Measurements from ENCODE around the gene SLC7A5. TPM values are rescaled to one million over a fixed set of nuclear protein-coding genes. Genes with fewer than 3 reads are reported as not detected.
"Not testable (repeated sequence)": the region's sequence is repeated elsewhere in the genome, so short reads cannot be mapped to it uniquely, and the experiment has no call there.

Gene SLC7A5
- polyA plus RNA-seq, 3 donors = 1.9 to 28.2 (median 3.4) TPM

DNA sequence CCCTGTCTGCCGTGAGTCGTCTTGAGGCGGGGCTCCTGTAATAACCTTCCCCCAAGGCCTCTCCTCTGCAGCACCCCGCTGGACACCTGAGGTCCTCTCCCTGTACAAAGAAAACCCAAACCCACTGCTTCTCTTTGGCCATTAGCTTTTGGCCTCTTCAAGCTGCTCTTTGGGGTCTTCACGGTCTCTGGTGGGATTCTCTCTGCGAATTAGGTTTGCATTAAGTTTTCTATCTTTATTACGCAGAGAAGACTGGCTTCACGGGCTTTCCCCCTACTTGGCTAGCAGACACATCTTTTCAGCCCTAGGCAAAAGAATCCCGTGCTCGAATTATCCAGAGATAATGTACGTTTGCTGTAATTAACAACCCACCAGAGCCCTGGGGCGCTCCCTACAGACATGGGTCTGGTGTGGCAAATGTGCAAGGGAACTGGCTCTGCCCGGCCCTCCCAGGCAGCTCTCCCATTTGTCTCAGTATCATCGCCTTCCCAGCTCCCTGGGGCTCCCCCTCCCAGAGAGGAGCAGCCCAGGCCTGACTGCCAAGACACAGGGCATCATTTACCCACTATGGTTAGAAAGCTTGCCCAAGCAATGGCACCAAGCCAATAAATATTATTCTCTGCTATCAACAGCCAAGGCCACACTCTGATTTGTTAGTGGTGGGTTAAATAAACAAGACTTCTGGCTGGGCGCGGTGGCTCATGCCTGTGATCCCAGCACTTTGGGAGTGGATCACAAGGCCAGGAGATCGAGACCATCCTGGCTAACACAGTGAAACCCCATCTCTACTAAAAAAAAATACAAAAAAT, 78.8 kb downstream of the SLC7A5 start:
- H3K27ac ChIP-seq (ENCODE audit: low read depth, low read length) = no peak overlapping the region
- 72 to 79% (median 79%) methylated on average over 17 of the region's 17 CpGs for WGBS, 3 donors

DNA sequence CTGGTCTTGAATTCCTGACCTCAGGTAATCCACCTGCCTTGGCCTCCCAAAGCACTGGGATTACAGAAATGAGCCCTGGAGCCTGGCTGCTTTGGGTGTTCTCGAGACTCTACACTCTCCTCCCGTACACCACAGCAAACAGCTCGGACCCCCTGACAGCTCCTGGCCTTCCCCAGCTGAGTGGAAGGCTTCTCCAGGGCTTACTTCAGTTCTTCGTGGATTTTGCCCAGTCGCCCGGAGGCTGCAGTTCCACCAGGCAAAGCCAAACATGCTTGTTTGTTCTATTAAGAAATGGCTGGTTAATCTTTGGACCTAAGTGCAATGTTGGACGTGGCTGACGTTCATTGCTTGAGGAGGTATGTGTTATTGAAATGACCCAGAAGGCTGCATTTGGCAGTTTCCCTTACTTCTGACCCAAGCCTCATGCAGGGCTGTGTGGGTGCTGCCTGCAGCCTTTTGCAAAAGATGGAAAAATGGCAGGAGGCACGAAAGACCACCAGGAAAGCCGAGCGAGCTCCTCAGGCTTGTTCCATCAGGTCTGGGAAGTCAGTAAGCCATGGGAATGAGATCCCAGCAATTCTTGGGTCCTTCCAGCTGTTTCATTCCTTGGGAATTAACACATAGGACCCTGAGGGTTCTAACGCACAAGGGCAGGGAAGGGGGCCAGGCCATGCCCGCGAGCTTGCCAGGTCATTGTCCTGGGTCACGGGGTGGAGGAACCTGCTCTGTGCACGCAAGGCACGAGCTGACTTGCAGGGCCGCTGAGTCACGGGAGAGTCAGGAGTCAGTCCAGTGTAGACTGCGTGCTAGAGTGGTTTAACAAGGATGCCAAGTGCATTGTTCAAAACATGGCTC, 79.6 kb downstream of the SLC7A5 start:
- H3K27ac ChIP-seq (ENCODE audit: low read depth, low read length) = no peak overlapping the region

DNA sequence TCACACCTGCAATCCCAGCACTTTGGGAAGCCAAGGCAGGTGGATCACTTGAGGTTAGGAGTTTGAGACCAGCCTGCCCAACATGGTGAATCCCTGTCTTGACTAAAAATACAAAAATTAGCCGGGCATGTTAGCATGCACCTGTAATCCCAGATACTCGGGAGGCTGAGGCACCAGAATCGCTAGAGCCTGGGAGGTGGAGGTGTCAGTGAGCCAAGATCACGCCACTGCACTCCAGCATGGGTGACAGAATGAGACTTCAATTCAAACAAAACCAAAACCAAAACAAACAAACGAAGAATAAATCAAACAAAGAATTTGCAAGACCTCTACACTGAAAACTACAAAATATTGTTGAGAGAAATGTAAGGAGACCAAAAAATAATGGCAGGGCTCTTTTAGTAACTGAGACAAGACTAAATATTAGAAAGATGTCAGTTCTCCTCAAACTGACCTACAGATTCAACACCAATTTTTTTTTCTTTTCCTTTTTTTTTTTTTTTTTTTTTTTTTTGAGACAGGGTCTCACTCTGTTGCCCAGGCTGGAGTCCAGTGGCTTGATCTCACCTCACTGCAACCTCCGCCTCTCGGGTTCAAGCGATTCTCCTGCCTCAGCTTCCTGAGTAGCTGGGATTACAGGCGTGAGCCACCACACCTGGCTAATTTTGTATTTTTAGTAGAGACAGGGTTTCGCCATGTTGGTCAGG, 80.4 kb downstream of the SLC7A5 start:
- WGBS, 3 donors = 92 to 93% (median 92%) methylated on average over 10 of the region's 10 CpGs
- H3K27ac ChIP-seq (ENCODE audit: low read depth, low read length) = not testable (repeated sequence)

More for the DNA sequence above, 79.6 kb downstream of the SLC7A5 start:
- WGBS, 3 donors = 82 to 87% (median 86%) methylated on average over 20 of the region's 20 CpGs

DNA sequence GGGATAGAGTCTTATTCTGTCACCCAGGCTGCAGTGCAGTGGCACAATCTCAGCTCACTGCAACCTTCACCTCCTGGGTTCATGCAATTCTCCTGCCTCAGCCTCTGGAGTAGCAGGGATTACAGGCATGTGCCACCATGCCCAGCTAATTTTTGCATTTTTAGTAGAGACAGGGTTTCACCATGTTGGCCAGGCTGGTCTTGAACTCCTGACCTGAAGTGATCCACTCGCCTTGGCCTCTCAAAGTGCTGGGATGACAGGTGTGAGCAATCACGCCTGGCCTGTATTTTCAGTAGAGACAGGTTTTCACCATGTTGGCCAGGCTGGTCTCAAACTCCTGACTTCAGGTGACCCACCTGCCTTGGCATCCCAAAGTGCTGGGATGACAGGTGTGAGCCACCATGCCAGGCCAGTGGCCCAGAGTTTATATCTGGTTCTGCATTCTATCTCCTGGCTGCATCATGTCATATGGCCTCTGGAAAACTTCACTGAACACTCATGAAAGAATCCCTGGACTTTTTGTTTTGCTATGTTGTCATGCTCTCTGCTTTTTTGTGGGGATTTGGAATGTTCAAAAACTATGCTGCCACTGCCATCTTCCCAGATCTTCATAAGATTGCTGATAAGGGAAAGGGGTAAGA, 81.7 kb downstream of the SLC7A5 start:
- H3K27ac ChIP-seq (ENCODE audit: low read depth, low read length) = not testable (repeated sequence)
- WGBS, 3 donors = 85 to 92% (median 86%) methylated on average over 2 of the region's 2 CpGs

DNA sequence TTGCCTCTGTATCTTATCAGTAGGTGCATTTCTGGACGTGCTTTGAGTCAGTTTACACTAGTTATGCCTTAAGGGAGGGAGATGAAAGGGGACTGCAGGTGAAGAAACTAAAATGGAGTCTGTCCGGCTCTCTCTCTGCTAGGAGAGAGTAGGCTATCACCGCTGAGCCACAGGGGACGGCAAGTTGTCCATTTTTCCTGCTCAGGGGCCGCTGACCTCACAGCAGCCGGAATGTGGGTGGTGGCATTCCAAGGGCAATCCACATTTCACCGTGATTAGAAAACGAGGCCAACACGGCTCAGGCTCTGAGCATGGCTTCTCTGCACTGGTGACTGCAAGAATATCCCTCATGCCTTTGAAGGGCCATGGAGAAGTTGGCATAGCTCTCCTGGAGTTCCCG, 84.5 kb downstream of the SLC7A5 start:
- 37 to 66% (median 55%) methylated on average over 10 of the region's 10 CpGs for WGBS, 3 donors
- H3K27ac ChIP-seq (ENCODE audit: low read depth, low read length) = no peak overlapping the region

DNA sequence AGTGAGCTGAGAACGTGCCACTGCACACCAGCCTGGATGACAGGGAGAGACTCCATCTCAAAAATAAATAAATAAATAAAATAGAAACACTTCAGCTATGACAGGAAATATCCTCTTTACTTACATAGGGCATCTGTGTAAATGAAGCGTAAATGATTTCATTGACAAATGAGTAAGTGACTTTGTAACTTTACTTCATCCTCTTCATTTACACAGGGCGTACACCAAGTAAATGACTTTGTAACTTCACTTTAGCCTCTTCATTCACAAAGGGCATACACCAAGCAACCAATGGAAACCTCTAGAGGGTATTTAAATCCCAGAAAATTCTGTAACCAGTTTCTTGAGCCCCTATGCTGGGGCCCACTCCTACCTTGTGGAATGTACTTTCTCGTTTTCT, 87.3 kb downstream of the SLC7A5 start:
- 85 to 91% (median 90%) methylated on average over 4 of the region's 4 CpGs for WGBS, 3 donors
- no peak overlapping the region for H3K27ac ChIP-seq (ENCODE audit: low read depth, low read length)

DNA sequence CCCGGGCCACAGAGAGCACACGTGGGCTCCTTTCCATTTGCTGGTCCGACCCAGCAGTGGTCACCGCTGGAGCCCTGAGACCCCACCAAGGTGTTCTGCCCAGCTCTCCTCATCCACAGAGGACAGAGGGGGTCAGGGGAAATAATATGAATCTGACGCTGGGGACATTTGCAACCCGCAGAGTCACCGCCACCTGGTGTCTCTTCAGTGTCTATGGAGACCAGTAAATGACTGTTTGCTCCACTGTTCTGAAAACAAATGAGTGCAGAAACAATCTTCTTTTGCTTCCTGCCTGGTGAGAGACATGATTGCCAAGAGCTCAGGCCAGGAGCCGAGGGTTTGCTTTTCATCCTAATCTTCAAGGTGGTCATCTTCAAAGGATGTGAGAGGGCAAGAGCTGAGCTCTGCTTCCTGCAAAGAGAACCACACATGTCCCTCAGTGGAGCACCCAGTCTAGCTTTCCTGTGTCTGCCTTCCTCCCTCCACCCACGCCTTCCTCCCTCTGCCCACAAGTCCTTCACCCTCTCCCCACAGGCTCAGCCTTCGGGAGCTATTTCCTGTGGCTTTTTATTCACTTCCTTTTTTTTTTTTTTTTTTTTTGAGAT, 88.8 kb downstream of the SLC7A5 start:
- no peak overlapping the region for H3K27ac ChIP-seq (ENCODE audit: low read depth, low read length)
- 53 to 83% (median 59%) methylated on average over 10 of the region's 10 CpGs for WGBS, 3 donors

Other genes starting within 250 kb of the SLC7A5 start
- 10 to 100 TPM; 21.5 to 28.1 (median 22.8) TPM for gene KLHDC4, start 103.5 kb downstream of the SLC7A5 start, polyA plus RNA-seq
- gene CA5A, start 67.0 kb upstream of the SLC7A5 start, polyA plus RNA-seq = not detected
- gene BANP, start 81.9 kb upstream of the SLC7A5 start, polyA plus RNA-seq = 10 to 100 TPM in 2 of 3 donors, 1 to 10 TPM in 1; 6.0 to 12.3 (median 11.7) TPM

Measured in adipose tissue (tissue), 3 donors.